ENCODE results near the gene MYCN.

DNA sequence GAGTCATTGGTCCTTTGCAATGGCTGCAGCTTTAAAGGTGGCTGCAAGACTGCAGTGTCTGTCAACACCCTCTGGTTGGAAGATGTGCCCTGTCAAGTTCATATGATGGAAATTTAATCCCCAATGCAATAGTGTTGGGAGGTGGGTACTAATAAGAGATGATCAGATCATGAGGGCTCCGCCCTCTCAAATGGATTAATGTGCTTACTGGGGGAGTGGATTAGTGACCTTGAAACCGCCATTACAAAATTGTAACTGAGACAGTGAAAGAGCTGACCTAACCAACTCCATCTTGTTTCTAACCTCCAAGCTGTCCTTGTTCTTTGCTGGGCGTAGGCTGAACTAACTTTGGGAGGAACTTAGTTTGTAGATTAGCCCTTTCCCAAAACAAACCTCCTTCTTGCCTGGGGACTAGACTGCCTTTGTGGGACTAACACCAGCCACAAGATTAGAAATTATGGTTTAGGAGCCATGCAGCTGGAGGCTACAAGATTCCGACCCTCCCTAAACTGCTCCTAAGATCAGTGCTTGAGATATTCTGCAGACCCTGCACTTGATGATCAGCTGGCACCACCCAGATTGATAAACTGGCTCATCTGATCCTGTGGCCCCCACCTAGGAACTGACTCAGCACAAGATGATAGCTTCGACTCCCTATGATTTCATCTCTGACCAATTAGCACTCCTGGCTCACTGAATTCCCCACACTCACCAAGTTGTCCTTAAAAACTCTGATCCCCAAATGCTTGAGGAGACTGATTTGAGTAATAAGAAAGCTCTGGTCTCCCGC is 13.7 kb downstream of the MYCN start:
- TF ChIP-seq CTCF (IDR thresholded peaks at IDR 0.05) (no peak), POLR2A (IDR thresholded peaks at IDR 0.05) (no peak)

All from esophagus squamous epithelium (tissue), 4 donors.